ENCODE data around the gene SMIM41. TPM values are rescaled to one million over a fixed set of nuclear protein-coding genes. Genes with fewer than 3 reads are reported as not detected.

Gene SMIM41
- total and polyA plus RNA-seq, 10 of the 15 experiments (the other 5 are each of a cell fraction or from before 2014, with no cell fraction given) = not detected

DNA sequence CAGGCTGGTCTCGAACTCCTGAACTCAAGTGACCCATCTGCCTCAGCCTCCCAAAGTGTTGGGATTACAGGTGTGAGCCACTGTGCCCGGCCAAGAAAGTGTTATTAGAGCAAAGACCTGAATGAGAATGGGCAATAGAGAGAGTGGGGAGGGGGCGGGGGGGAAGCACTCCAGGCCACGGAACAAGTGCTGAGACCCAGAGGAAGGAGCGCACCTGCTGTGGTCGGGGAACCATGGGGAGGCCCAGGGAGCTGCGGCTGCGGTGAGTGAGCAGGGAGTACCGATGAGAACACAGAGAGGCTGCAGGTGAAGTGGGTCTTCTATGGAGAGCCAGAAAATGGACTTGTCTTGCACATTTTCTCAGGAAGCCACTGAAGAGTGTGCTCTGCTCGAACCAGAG is 10.8 kb downstream of the SMIM41 start:
- SMC1A ChIA-PET (ENCODE audit: uncharacterized antibody, unreplicated experiment) = interaction anchor here (1.9 to 12.5 kb wide), 2 partner anchors 27 to 62 kb away, joined by 10 to 322 read pairs; no protein-coding TSS in a partner anchor
- intact Hi-C loops (cut with micrococcal nuclease; ENCODE audit: unreplicated experiment) = no loop called here
- TF ChIP-seq RUNX3 (IDR thresholded peaks at IDR 0.05; ENCODE audit: low read length) (peak; percentile 47), TCF12 (IDR thresholded peaks at IDR 0.05; ENCODE audit: low read depth, low read length) (peak; percentile 34; the same call in 1 of the 2 replicates)
- TF ChIP-seq, protein P1, sequence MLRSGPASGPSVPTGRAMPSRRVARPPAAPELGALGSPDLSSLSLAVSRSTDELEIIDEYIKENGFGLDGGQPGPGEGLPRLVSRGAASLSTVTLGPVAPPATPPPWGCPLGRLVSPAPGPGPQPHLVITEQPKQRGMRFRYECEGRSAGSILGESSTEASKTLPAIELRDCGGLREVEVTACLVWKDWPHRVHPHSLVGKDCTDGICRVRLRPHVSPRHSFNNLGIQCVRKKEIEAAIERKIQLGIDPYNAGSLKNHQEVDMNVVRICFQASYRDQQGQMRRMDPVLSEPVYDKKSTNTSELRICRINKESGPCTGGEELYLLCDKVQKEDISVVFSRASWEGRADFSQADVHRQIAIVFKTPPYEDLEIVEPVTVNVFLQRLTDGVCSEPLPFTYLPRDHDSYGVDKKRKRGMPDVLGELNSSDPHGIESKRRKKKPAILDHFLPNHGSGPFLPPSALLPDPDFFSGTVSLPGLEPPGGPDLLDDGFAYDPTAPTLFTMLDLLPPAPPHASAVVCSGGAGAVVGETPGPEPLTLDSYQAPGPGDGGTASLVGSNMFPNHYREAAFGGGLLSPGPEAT (IDR thresholded peaks at IDR 0.05; ENCODE audit: low read depth) = no peak
- no peaks in the 10 kb centered on the region for H3K36me3 ChIP-seq (ENCODE audit: control insufficient read depth in 2 of 2, insufficient read depth in 2 of 2, low read length in 1 of 2)
- no peak overlapping the region for H3K4me2 ChIP-seq (ENCODE audit: control insufficient read depth, insufficient read depth)
- no peak for FAIRE-seq
- H3K27ac ChIP-seq (ENCODE audit: control insufficient read depth, insufficient read depth) = no peak overlapping the region
- peaks cover 8% of the 10 kb centered on the region for H3K4me1 ChIP-seq (ENCODE audit: control insufficient read depth, insufficient read depth, low read length)
- no peak overlapping the region for H3K4me3 ChIP-seq
- H3K27me3 ChIP-seq (replicated peaks in 1 of 2; ENCODE audit: control insufficient read depth in 2 of 2, insufficient read depth in 2 of 2, low read length in 1 of 2) = no peaks in the 10 kb centered on the region; a peak in 1 of 4 replicates
- CTCF ChIA-PET = interaction anchor here (1.3 to 13.1 kb wide), 4 partner anchors 8 to 64 kb away, joined by 4 to 622 read pairs (median 74); no protein-coding TSS in a partner anchor
- no TSS peak for BruUV-seq (replicated peaks)
- no peaks in the 10 kb centered on the region for H3K79me2 ChIP-seq (ENCODE audit: control insufficient read depth, insufficient read depth, low read length)
- POLR2A ChIA-PET = no interaction called here
- no peak for DNase-seq (ENCODE audit: low read depth, low spot score)
- RAD21 ChIA-PET (ENCODE audit: unreplicated experiment) = interaction anchor here (1.7 kb wide), 1 partner anchor 65 kb away, joined by 14 read pairs; no protein-coding TSS in a partner anchor
- 19% methylated on average over 10 of the region's 10 CpGs for WGBS (ENCODE audit: insufficient coverage, insufficient replicate concordance, low lambda C conversion rate, missing lambda C conversion rate)
- no peaks in the 10 kb centered on the region for H3K9me3 ChIP-seq (replicated peaks; ENCODE audit: control insufficient read depth, insufficient read depth, low read length)
- no peak overlapping the region for H3K9ac ChIP-seq (ENCODE audit: control insufficient read depth, insufficient read depth, low read length)
- ATAC-seq = no peak
- H4K20me1 ChIP-seq (ENCODE audit: control insufficient read depth, insufficient read depth) = no peaks in the 10 kb centered on the region
- in situ Hi-C loops (cut with MboI) = no loop called here
- no peak overlapping the region for H2AFZ ChIP-seq (ENCODE audit: control insufficient read depth, low read depth, low read length)

DNA sequence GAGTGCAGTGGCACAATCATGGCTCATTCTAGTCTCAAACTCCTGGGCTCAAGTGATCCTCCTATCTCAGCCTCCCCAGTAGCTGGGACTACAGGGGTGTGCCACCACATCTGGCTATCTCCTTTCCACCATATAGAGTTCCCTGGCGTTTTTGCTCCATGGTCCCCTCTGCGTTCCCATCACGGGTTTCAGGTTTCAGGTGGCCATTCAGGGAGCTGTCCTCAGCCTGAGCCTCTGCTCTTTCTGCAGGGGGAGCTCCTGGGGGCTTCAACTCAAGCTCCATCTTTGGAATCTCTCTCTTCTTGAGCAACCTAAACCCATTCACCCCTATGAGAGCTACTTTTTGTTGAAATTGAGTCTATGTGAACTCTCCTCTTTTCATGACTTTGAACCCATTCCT is 11.6 kb downstream of the SMIM41 start:
- in situ Hi-C loops (cut with MboI) = no loop called here
- FAIRE-seq (no peak), DNase-seq (ENCODE audit: low read depth, low spot score) (no peak), ATAC-seq (no peak)
- CTCF ChIA-PET = interaction anchor here (0.7 to 13.1 kb wide), 6 partner anchors 8 to 120 kb away, joined by 3 to 622 read pairs (median 4); no protein-coding TSS in a partner anchor
- TF ChIP-seq, protein P2, sequence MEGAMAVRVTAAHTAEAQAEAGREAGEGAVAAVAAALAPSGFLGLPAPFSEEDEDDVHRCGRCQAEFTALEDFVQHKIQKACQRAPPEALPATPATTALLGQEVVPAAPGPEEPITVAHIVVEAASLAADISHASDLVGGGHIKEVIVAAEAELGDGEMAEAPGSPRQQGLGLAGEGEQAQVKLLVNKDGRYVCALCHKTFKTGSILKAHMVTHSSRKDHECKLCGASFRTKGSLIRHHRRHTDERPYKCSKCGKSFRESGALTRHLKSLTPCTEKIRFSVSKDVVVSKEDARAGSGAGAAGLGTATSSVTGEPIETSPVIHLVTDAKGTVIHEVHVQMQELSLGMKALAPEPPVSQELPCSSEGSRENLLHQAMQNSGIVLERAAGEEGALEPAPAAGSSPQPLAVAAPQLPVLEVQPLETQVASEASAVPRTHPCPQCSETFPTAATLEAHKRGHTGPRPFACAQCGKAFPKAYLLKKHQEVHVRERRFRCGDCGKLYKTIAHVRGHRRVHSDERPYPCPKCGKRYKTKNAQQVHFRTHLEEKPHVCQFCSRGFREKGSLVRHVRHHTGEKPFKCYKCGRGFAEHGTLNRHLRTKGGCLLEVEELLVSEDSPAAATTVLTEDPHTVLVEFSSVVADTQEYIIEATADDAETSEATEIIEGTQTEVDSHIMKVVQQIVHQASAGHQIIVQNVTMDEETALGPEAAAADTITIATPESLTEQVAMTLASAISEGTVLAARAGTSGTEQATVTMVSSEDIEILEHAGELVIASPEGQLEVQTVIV (IDR thresholded peaks at IDR 0.05; ENCODE audit: borderline replicate concordance, partially characterized antibody) = no peak
- TF ChIP-seq MTA3 (IDR thresholded peaks at IDR 0.05; ENCODE audit: borderline replicate concordance, low read length) (no peak), RB1 (IDR thresholded peaks at IDR 0.05; ENCODE audit: borderline replicate concordance) (no peak)
- Histone ChIP-seq H3K4me1 (ENCODE audit: control insufficient read depth, insufficient read depth, low read length) (peaks cover 8% of the 10 kb centered on the region), H3K27ac (ENCODE audit: control insufficient read depth, insufficient read depth) (no peak overlapping the region), H3K79me2 (ENCODE audit: control insufficient read depth, insufficient read depth, low read length) (no peaks in the 10 kb centered on the region), H4K20me1 (ENCODE audit: control insufficient read depth, insufficient read depth) (no peaks in the 10 kb centered on the region), H3K9me3 (replicated peaks; ENCODE audit: control insufficient read depth, insufficient read depth, low read length) (no peaks in the 10 kb centered on the region), H3K9ac (ENCODE audit: control insufficient read depth, insufficient read depth, low read length) (no peak overlapping the region), H2AFZ (ENCODE audit: control insufficient read depth, low read depth, low read length) (no peak overlapping the region), H3K4me3 (no peak overlapping the region), H3K36me3 (ENCODE audit: control insufficient read depth in 2 of 2, insufficient read depth in 2 of 2, low read length in 1 of 2) (no peaks in the 10 kb centered on the region), H3K4me2 (ENCODE audit: control insufficient read depth, insufficient read depth) (no peak overlapping the region), H3K27me3 (replicated peaks in 1 of 2; ENCODE audit: control insufficient read depth in 2 of 2, insufficient read depth in 2 of 2, low read length in 1 of 2) (no peaks in the 10 kb centered on the region; a peak in 1 of 4 replicates)
- WGBS (ENCODE audit: insufficient coverage, insufficient replicate concordance, low lambda C conversion rate, missing lambda C conversion rate) = 25% methylated on average over 3 of the region's 3 CpGs
- intact Hi-C loops (cut with micrococcal nuclease; ENCODE audit: unreplicated experiment) = no loop called here
- SMC1A ChIA-PET (ENCODE audit: uncharacterized antibody, unreplicated experiment) = interaction anchor here (1.9 to 12.5 kb wide), 2 partner anchors 26 to 62 kb away, joined by 10 to 322 read pairs; no protein-coding TSS in a partner anchor
- POLR2A ChIA-PET = interaction anchor here (0.8 kb wide), 1 partner anchor 15 kb away, joined by 4 read pairs; no protein-coding TSS in a partner anchor
- RAD21 ChIA-PET (ENCODE audit: unreplicated experiment) = interaction anchor here (0.9 to 1.7 kb wide), 2 partner anchors 19 to 65 kb away, joined by 3 to 14 read pairs; no protein-coding TSS in a partner anchor
- no TSS peak for BruUV-seq (replicated peaks)
